Muscle layer of duodenum (tissue), 2 donors: ENCODE results near the gene ZNF33B.
"Not testable (repeated sequence)": the region's sequence is repeated elsewhere in the genome, so short reads cannot be mapped to it uniquely, and the experiment has no call there.

ENCODE experiments used
- H3K27ac ChIP-seq: one replicate; pipeline ENCODE4 v1.7.0; 2013; ENCODE audit warnings: mild to moderate bottlenecking, low read length
- H3K27me3 ChIP-seq: one replicate; pipeline ENCODE4 v1.7.0; 2013; ENCODE audit warnings: low read depth, mild to moderate bottlenecking, control low read depth, low read length
- H3K36me3 ChIP-seq, 2 donors: one replicate each; pipeline ENCODE4 v1.7.0; 2013; ENCODE audit warnings: low read length in 2 of 2, control low read depth in 1 of 2, mild to moderate bottlenecking in 1 of 2; ENCODE audit not compliant: insufficient read depth in 2 of 2, control insufficient read depth in 1 of 2
- H3K4me1 ChIP-seq, 2 donors: one replicate each; pipeline ENCODE4 v1.7.0; 2013; ENCODE audit warnings: low read length in 2 of 2, mild to moderate bottlenecking in 2 of 2, control low read depth in 1 of 2, moderate library complexity in 1 of 2; ENCODE audit not compliant: insufficient read depth in 2 of 2, control insufficient read depth in 1 of 2
- H3K4me3 ChIP-seq, 2 donors: one replicate each; pipeline ENCODE4 v1.7.0; 2013; ENCODE audit warnings: low read length in 2 of 2, low read depth in 1 of 2, mild to moderate bottlenecking in 1 of 2
- H3K9me3 ChIP-seq, 2 donors: one replicate each; pipeline ENCODE4 v1.7.0; 2013; ENCODE audit warnings: low read length in 2 of 2, control low read depth in 1 of 2, mild to moderate bottlenecking in 1 of 2; ENCODE audit not compliant: control insufficient read depth in 1 of 2
- donor health status: healthy.

ZNF33B gene

DNA sequence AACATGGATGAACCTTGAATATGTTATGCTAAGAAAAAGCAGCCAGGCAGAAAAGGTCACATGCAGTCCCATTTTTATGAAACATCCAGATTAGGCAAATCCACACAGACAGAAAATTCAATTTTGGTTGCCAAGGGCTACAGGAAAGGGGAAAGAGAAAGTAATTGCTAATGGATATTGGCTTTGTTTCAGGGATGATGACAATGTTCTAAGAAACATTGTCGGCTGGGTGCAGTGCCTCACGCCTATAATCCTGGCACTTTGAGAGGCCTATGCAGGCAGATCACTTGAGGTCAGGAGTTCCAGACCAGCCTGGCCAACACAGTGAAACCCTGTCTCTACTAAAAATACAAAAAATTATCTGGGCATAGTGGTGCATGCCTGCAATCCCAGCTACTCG, 23.0 kb downstream of the ZNF33B start:
- Histone ChIP-seq H3K27ac (no peak overlapping the region), H3K9me3 (no peaks in the 10 kb centered on the region), H3K27me3 (no peaks in the 10 kb centered on the region), H3K4me3 (no peak overlapping the region), H3K36me3 (peaks cover 10 to 22% of the 10 kb centered on the region in 2 donors), H3K4me1 (no peaks in the 10 kb centered on the region)

DNA sequence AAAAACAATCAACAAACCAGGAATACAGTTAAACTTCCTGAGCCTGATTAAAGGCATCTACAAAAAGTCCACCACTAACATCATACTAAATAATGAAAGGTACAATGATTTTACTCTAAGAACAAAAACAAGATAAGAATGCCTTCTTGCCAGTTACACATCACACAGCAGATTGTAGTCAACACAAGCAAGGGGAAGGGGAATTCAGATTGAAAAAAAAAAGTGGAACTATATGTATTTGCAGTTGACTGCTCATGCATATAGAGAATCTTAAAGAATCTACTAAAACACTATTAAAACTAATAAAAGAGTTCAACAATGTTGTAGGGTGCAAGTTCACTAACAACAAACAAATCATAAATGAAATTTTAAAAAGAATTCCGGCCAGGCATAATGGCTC, 28.5 kb downstream of the ZNF33B start:
- Histone ChIP-seq H3K4me1 (no peaks in the 10 kb centered on the region), H3K36me3 (peaks cover 10 to 26% of the 10 kb centered on the region in 2 donors), H3K27me3 (no peaks in the 10 kb centered on the region), H3K4me3 (no peak overlapping the region), H3K9me3 (no peaks in the 10 kb centered on the region), H3K27ac (no peak overlapping the region)

DNA sequence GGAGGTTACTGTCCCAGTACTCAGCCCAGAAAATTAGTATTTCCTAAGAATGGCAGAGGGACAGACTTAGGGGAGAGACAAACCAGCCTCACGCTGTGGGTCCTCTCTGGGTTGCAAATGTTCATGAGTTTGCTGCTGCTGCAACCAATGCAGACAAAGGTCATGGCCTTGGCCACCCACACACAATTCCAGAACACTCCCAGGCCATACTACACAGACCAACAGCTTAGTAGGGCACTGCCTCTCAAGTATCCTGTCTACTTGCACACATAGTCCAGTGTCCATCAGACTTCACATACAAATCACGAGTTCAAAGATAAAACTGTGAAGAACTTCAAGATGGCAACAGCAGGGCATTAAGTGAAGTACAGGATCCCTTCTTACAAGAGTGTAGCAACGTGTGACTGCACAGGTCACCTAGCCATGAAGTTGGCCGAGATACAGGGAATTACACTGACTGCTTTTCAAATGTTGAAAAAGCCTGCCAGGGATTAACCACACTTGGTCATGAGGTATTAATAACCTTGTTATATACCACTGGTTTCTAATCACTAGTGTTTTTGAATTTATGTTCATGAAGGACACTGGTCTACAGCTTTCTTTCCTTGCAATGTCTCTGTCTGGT, 40.0 kb downstream of the ZNF33B start:
- H3K27ac ChIP-seq, result no peak overlapping the region
- H3K9me3 ChIP-seq, result peaks cover 10 to 16% of the 10 kb centered on the region in 2 donors
- H3K27me3 ChIP-seq, result no peaks in the 10 kb centered on the region
- peaks cover 22 to 24% of the 10 kb centered on the region in 2 donors for H3K36me3 ChIP-seq
- no peaks in the 10 kb centered on the region for H3K4me1 ChIP-seq
- no peak overlapping the region for H3K4me3 ChIP-seq

DNA sequence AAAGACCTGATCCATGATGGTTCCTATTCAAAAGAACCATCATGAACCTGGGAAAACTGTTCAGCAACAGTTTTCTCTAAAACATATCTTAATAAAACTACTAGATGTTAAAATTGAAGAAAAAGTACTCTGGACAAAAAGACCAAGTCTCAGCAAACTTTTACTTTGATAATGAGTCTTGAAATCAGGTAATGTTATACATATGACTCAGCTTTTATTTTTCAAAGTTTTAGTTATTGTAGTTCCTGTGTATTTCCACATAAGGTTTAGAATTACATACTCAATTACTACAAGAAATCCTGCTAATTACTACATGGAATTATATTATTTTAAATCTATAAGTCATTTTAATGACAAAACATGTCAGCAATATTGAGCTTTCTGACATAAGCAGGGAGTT, 42.2 kb downstream of the ZNF33B start:
- peaks cover 28 to 35% of the 10 kb centered on the region in 2 donors for H3K9me3 ChIP-seq
- H3K27ac ChIP-seq, result no peak overlapping the region
- H3K4me3 ChIP-seq, result no peak overlapping the region
- H3K36me3 ChIP-seq, result peaks cover 35 to 39% of the 10 kb centered on the region in 2 donors
- H3K4me1 ChIP-seq, result no peaks in the 10 kb centered on the region
- H3K27me3 ChIP-seq, result no peaks in the 10 kb centered on the region

DNA sequence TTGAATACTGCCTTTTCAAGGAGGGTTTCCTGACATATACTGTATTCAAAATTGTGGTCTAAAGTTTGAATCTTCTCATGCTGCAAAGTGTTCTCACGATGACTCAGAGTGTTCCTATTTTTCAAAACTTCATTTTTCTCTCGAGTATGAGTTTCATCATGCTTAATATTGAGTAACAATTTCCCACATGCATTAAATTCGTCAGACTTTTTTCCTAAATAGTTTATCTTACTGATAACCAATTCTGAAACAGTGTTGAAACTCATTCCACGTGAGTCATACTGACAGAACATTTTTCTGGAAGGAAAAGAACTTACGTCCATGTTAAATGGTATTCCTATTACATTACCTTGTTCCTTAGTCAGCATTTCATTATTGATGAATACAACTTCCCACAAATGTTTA, 44.1 kb downstream of the ZNF33B start:
- peaks cover 39 to 56% of the 10 kb centered on the region in 2 donors for H3K36me3 ChIP-seq
- H3K4me3 ChIP-seq, result peak overlapping the region in 1 of 2 donors; percentile 37
- H3K27ac ChIP-seq, result no peak overlapping the region
- no peaks in the 10 kb centered on the region for H3K4me1 ChIP-seq
- H3K27me3 ChIP-seq, result no peaks in the 10 kb centered on the region
- H3K9me3 ChIP-seq, result peaks cover 31 to 35% of the 10 kb centered on the region in 2 donors

DNA sequence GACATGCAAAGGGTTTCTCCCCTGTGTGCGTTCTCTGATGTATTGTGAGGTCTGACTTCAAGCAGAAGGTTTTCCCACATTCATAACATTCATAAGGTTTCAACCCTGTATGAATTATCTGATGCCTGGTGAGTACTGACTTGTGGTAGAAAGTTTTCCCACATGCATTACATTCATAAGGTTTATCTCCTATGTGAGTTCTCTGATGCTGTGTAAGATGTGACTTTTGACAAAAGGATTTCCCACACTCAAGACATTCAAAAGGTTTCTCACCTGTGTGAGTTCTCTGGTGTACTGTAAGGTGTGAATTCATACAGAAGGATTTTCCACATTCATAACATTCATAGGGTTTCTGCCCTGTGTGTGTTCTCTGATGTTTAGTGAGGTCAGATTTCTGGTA, 45.1 kb downstream of the ZNF33B start:
- Histone ChIP-seq H3K4me1 (no peaks in the 10 kb centered on the region), H3K4me3 (peak overlapping the region in 1 of 2 donors; percentile 37), H3K9me3 (peaks cover 34 to 35% of the 10 kb centered on the region in 2 donors), H3K27me3 (no peaks in the 10 kb centered on the region), H3K36me3 (peaks cover 45 to 63% of the 10 kb centered on the region in 2 donors), H3K27ac (no peak overlapping the region)

DNA sequence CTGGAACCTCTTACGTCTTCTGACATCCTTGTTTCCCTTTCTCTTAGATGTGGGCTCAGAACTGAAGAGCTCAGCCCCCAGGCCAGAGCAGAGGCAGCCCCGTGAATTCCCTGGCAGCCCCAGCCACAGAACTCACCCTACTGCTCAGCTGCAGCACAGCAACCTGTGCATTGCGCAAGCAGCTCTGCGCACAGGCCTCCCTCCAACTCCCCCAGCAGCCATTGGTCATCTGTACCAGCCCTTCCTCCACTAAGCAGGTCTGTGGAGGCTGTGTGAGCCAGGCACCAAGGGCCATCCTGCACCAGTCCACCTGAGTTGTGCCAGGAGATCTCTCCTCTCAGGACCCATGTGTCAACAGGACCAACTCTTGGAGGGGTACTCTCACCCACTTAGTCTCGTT, 54.5 kb downstream of the ZNF33B start:
- Histone ChIP-seq H3K36me3 (peaks cover 12 to 15% of the 10 kb centered on the region in 2 donors), H3K27me3 (no peaks in the 10 kb centered on the region), H3K4me3 (no peak overlapping the region), H3K27ac (no peak overlapping the region), H3K4me1 (no peaks in the 10 kb centered on the region), H3K9me3 (peaks cover 0 to 31% of the 10 kb centered on the region in 2 donors)

DNA sequence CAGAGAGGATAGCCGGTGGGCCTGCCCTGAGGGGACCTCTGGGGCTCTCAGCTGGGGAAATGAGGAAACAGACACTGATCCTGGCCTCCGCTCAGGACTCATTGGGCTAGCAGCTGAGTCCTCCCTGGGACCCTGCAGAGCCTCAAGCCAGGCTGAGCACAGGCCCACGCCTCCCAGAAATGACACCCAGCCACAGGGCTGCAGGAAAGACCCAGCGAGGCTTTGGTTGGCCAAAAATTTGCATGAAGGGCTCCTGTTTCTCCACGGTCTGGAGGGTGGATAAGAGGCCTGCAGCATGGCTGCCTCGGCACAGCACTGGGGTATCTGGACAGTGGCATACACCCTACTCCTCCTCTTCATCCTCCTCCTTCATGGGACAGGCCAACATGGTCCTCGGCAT, 60.4 kb downstream of the ZNF33B start:
- Histone ChIP-seq H3K36me3 (no peaks in the 10 kb centered on the region), H3K27ac (no peak overlapping the region), H3K4me1 (no peaks in the 10 kb centered on the region), H3K9me3 (peaks cover 0 to 12% of the 10 kb centered on the region in 2 donors), H3K4me3 (no peak overlapping the region), H3K27me3 (no peaks in the 10 kb centered on the region)

DNA sequence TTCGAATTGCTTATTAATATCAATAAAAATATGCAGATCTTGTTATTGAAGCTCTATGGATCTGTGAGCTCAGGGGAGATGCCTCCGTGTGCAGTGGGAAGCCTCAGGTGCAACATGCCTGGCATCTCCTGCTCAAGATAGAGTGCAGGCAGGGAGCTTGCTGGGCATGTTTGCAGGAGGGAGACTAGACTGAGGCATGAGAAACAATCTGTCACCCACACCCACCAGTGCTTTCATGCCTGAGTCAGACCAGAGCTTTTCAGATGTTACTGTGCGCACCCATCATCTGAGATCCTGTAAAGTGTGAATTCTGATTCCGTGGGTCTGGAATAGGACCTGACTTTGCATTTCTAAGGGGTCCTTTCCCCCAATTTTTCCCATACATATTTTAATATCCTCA, 62.0 kb downstream of the ZNF33B start:
- H3K27ac ChIP-seq, result no peak overlapping the region
- H3K4me1 ChIP-seq, result no peaks in the 10 kb centered on the region
- no peak overlapping the region for H3K4me3 ChIP-seq
- H3K9me3 ChIP-seq, result peaks cover 0 to 3% of the 10 kb centered on the region in 2 donors
- no peaks in the 10 kb centered on the region for H3K27me3 ChIP-seq
- no peaks in the 10 kb centered on the region for H3K36me3 ChIP-seq

DNA sequence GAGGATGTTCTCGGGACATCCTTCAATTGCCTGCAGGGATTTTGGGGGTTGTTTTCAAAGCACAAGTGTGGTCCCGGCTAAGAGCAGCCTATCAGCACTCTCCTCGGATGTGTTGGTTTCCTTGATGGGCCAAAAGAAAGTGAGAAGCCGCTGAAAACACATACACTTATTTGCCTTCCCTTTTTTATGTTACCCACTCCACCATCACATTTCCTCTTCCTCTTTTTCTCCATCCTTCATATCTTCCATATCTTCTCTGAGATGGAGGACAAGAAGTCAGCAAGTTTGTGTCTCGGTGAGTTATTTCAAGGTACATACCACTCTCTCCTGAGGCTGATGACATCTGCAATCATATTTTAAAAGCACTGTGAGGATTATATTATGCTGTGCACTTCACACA, 64.0 kb downstream of the ZNF33B start:
- Histone ChIP-seq H3K4me1 (no peaks in the 10 kb centered on the region), H3K4me3 (no peak overlapping the region), H3K27ac (no peak overlapping the region), H3K36me3 (no peaks in the 10 kb centered on the region), H3K9me3 (no peaks in the 10 kb centered on the region), H3K27me3 (no peaks in the 10 kb centered on the region)

DNA sequence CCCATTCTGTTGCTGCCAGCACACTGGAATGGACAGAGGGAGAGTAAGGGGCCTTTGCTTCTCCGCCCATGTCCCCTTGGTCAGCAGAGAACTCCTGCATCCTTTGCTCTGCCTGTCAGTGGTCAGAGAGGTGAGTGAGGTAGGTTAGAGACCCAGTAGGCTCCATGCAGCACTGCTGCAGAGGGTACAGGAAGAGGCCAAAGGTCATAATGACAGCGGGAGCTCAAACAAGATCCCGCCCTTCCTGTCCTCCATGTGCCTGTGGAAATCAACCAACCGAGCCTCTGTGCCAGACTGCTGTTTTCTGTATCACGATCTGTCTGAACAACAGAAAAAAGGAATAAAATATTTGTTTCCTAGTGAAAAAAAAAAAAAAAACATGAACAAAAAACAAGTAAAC, 81.4 kb downstream of the ZNF33B start:
- Histone ChIP-seq H3K4me1 (peaks cover 0 to 3% of the 10 kb centered on the region in 2 donors), H3K4me3 (no peak overlapping the region), H3K27ac (no peak overlapping the region), H3K36me3 (no peaks in the 10 kb centered on the region), H3K27me3 (no peaks in the 10 kb centered on the region), H3K9me3 (no peaks in the 10 kb centered on the region)

DNA sequence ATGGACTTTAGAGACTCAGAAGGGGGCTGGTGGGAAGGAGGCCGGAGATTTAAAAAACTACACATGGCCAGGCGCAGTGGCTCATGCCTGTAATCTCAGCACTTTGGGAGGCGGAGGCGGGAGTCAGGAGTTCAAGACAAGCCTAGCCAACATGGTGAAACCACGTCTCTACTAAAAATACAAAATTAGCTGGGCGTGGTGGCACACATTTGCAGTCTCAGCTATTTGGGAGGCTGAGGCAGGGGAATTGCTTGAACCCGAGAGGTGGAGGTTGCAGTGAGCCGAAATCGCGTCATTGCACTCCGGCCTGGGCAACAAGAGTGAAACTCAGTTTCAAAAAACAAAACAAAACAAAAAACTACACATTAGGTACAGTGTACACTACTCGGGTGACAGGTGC, 84.8 kb downstream of the ZNF33B start:
- peaks cover 0 to 12% of the 10 kb centered on the region in 2 donors for H3K4me1 ChIP-seq
- not testable (repeated sequence) for H3K9me3 ChIP-seq, H3K27me3 ChIP-seq, H3K36me3 ChIP-seq, H3K27ac ChIP-seq
- H3K4me3 ChIP-seq, result peak overlapping the region; percentile 90 to 94
